Activated CD4-positive, alpha-beta T cell treated with anti-CD3 and anti-CD28 coated beads, Interleukin-2, Interleukin-4, amounts not matched to agents 100 ng/mL and 50 ng/mL, durations not matched to agents 16 hours and 8 hours (primary cell): ENCODE measurements around the gene TMEM266.

Source experiments
- DNase-seq: peaks from one replicate; pipeline ENCODE4 v3.0.0-alpha.2; 2020; ENCODE audit warnings: low spot score

Gene TMEM266

DNA sequence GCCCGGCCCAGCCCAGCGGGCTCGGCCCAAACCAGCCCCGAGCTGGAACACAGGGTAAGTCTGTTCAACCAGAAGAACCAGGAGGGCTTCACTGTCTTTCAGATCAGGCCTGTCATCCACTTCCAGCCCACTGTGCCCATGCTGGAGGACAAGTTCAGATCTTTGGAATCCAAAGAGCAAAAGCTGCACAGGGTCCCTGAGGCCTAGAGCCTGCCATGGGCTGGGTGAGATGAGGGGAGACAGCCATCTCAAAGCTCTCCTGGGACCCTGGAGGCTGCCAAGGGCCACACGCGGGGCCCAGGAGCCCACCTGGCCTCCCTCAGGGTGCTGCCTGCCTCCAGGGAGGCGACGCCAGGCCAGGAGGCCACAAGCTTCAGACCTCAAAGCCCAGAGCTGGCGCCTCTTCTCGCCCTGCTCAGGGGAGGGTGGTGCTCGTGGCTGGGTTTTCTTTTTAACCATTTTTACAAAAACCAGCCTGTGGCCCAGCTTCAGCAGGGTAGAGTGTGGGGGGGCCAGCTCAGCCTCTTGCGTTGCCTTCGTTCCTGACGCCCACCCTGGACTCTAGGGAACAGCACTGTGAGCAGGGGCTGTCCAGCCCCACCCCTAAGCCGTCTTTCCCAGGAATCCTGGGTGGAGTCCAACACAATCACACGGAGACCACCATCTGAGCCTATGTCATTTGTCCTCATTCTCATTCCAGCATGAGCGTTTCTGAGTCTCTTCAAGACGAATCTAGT is 144.5 kb downstream of the TMEM266 start:
- DNase-seq = no peak

DNA sequence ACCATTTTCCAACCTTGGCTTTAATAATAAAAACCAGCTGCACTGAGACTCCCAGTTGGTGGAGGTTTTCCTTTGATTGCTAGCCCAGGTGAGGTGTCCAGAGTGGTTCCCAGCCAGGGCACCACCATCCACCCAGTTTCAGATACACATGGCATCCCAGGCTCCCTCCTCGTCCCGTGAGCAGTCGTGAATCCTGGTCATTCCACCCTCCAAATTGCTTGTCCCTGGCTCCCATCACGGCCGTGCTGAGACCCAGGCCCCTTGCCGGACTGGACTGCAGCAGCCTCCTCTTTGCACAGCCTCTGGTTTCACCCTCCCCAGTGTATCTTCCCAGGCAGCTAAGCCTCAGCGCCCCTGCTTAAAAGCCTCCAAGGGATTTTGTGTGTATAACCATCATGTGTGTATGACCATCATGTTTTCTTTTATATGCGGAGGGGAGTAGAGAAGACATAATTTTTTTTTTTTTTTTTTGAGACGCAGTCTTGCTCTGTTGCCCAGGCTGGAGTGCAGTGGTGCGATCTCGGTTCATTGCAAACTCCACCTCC is 145.2 kb downstream of the TMEM266 start:
- DNase-seq = no peak

DNA sequence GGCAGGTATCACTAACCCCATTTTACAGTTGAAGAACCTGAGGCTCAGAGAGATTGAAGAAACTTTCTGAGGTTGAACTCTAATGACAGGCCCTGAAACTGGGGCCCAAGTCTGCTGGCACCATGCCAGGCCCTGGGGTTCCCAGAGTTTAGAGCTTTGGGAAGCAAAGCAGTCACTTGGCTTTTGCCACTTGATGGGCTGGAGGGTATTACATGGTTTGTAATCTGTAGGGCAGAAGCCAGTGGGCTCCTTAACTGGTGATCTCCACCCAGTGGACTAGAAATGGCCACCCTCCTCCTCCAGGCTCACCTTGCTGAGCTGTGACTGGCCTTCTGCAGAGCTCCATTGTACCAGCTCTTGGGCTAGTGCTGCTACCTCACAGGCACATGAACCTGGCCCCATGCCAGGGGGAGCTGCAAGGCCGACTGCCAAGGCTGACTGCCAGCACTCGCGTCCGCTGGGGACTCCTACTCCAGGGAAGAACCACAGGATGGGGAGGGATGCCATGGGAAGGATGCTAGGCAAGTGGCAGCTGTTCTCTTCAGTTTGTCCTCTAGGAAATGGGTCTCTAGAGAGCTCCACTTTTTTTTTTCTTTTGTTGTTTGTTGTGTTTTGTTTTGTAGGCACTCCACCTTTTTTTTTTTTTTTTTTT is 146.7 kb downstream of the TMEM266 start:
- no peak for DNase-seq

DNA sequence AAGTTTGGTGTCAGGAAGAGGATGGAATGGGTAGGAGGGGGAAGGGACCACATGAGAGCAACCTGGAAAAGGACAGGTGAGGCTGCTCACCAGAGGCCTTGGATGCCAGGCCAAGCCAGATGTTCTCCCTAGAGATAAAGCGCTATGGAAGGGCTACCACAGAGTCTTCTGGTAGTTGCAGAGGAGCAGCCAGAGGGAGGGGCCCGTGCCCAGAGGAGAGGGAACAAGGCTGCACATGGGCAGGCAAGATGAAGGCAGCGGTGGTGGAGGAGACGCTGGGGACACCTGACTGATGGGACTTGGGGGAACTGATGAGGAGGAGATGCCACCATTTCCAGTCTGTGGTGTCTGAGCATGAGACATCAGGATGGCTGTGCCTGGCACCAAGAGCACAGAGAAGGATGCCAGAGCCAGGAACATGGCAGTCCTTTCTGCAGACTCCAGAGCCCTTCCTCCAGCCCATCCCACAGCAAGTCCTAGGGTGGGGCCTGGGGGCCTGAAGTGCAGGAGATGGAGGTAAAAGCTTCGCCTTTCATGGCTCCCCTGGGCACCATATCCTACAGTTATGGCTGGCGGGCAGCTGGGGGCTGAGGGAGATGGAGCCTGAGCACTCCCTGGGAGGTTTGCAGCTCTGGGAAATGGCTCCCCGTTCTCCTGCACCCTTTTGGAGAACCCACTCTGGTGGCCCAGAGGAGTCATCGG is 148.4 kb downstream of the TMEM266 start:
- DNase-seq = no peak

DNA sequence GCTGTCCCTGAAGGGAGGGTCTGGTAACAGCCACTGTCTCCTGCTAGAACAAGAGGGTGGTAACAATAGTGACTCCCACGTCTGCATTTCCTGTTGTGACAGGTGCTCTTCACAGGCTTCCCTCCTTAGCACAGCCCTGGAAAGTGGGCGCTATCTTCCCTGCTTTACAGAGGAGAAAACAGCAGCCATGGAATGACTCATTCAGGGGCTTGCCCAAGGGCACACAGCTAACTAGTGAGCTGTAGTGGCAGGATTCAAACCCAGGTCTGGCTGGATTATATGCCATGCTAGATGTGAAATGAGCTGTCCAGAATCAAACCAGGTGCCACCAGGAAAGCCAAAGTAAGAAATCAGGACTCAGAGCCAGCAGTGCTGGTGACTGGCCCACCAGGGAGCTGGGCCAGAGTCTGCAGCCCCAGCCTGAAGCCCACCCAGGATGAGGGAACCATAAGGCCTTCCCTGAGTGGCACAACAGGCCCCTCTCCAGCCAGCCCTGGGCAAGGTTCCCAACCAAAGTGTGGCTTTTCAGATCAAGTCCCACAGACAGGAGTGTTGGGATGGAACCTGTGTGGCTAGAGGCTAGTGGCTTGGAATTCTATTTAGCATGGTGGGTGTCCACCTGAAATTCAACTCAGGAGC is 149.1 kb downstream of the TMEM266 start:
- DNase-seq = no peak

DNA sequence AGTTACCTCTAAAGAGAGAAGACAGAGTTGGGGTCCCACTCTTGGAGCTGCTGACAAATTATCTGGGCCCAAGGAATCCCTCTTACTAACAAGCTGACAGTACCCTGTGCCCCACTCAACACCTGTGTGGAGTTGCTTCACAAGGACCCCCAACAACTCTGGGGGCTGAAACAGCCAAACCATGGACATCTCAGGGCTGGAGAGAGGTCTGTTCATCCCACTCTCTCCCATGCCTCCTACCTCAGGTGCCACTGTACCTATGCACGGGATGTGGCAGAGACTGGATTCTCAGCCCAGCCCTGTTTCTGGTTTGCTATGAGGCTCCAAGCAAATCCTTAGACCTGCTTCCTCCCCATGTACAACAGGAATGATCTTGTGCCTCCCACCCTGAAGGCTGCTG is 149.7 kb downstream of the TMEM266 start:
- DNase-seq = no peak

DNA sequence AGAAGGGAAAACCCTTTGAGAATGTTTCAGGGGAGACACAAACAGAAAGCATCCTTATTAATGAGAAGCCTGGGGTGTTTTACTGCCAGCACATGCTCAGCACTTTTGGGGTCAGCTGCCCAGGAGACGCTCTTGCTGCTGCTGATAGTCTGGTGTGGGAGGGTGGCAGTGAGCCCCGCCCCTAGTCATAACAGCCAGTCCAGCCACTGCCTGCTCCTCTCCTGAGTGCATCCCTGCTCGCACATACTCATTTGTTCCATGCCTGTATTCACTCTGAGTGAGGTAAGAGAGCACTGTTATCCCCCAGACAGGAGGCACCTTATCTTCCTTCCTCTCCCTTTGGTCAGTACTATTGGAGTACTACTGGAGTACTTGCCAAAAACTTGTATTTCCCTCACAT is 150.2 kb downstream of the TMEM266 start:
- DNase-seq = no peak

DNA sequence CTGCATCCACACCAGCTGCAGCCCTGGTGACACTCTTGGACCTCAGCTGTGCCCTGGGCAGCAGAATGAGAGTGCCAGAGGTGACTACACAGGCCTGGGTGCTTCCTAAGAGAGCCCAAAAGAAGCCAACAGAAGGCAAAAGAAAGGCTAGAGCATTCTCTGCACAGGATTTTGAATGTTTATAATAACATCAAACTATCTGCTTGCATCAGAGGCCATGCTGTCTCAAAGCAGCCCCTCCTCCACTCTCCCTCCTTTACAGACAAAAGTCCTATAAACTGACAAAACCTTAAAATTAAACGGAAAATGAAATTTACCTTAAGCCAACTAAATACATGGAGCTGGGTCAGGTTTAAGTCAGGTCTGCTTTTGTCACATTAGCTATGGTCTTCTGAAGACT is 155.8 kb downstream of the TMEM266 start:
- no peak for DNase-seq

DNA sequence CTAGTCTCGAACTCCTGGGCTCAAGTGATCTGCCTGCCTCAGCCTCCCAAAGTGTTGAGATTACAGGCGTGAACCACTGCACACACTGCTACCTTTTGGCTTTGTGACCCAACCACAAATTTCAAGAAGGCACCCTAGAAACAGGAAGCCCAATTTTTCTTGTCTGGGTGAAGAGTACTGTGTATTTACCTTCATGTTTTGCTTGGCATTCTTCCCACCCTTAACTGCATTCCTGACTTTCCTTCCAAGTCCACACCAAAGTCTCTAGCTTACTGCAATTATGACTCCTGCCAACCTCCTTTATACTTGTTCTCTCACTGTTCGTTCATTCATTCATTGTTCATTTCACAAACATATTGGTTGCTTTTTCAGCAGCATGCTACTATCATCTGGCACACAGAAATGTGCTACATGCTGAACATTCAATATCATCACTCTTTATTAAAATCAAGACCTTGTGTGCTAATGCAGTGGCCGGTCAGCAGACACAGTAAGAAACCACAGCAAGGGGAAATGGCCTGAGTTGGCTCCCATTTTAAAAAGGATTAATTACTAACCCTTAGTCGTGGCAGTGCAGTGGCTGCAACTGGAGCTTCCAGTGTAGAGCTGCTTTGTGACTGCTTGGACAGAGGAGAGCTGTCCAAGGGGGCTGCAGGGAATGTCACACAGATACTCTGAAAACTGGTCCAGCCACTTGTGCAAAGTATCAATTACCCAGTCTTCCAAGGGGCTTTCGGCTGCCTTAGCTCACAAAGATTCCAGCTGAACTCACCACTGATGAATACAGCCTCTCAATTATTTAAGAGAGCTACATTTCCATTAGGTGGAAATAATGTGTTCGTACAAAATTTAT is 157.5 kb downstream of the TMEM266 start:
- DNase-seq = no peak

DNA sequence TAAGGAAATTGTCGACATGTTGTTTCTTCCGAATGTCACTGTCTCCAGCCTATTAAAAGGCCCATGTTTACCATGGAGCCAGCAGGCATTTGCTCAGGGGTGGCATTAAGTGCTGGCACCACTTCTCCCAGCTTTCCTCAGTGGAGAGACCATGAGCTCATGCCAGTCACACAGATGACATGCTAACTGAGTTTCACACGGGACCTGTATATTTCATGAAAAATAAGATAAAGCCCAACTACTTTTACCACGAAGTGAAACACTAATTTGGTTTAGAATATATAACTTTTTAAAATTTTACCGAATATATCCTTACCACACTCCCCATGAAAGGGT is 158.1 kb downstream of the TMEM266 start:
- DNase-seq = no peak

DNA sequence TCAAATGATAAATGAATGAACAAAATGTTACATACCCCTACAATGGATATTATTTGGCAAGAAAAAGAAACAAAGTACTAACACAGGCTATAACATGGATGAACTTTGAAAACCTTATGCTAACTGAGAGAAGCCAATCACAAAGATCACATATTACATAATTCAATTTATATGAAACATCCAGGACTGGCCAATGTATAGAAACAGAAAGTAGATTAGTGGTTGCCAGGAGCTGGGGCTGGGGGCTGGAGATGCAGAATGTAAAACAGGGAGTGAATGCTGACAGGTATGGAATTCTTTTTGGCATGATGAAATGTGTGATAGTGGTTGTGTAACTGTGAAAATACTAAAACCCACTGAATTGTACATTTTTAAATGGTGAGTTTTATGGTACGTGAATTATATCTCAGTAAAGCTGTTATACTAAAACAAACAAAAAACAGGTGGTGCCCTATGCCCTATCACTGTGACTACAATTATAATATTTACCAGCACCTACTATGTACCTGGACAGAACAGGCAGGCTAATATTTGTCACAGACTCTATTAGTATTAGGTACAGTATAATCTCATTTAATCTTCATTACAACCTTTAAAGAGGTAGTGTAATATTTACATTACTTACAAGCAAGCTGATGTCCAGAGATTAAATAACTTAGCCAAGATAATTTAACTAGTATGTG is 161.4 kb downstream of the TMEM266 start:
- DNase-seq = no peak

DNA sequence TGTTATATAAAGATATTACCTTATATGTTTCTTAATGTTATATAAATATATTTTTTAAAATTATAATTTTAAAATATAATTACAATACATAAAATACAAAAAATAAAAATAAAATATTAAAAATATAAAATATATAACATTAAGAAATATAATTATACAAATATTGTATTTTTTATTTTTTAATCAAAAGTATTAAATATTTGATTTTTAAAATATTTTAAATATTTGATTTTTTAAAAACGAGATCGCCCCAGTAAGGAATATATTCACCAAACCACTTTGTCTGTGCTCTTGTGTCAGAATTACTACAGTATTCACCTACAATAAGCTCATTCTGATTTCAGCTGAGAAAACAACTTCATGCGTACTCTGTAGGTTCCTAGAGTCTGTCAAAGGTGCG is 162.4 kb downstream of the TMEM266 start:
- no peak for DNase-seq

DNA sequence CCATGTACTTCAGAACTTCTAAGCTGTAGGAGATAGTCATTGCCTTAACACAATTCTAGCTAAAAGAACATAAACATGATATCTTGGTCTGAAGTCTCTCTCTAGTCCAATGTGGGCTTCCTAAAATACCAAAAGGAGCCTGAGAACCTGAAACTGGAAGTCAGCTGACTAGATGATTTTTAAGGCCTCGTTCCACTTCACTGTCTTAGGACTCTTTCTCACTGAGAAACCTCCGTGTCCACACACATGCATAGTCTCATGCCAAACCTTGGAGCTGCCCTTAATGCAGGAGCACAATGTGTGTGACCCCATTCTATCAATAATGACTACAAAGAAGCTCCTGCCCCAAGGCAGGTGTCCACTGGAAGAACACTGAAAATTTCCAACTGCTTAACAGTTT is 163.7 kb downstream of the TMEM266 start:
- DNase-seq = no peak

DNA sequence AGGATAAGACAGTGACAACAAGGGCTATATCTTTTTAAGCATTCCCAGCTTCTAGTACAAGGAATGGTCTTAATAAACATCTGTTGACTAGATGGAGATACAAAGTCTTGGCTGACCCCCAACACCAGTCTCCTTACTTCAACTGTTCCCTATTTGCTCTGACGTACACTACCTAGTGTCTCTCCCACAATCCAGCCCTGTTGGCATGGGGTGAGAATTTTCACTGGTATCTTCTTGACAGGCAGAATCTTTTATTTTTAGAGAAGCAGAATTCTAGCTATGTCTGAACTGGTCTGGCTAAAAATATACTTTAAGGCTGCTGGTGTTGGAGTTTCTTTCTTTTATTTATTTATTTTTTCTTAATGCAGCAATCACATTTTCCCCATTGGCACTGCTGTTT is 169.5 kb downstream of the TMEM266 start:
- DNase-seq = no peak

DNA sequence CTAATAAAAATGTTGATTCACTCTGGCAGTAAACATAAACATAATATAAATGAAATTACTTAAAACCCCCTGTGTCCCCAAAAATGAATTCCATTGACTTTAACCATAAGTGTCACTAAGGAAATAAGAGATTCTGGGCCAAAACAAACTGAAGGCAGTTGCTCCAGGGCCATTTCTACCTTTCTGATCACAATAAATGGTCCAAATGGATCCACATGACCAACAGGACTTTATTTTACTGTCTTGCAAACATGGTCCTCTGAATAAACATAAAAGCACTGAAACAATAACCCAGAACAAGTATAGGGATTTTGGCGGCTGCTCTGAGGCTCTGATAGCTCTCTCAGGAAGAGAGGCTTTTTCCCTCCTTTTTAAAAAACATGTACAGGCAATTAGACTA is 174.1 kb downstream of the TMEM266 start:
- no peak for DNase-seq

DNA sequence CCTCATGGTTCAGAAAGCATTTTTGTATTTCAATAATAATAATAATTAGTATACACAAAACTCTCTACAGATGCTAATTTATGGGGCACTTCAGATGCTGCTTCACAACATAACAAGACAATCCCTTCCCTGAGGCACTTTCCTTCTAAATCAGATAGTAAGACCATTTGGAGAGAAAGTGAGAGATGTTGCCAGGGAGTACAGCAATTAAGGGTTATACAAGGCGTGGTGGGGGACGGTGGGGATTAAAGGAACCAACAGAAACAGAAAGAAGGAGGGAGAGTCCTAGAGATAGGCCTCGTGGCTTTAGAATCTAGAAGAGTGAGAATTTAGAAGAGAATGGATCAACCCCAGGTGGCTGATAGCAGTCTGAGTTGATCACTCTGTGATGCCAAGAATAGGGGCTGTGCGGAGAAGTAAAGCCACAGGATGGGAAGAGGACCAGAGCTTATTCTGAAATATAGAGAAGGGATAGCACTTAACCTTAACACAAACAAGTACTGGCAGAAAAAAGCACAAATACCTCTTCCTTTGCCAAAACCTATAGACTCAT is 174.6 kb downstream of the TMEM266 start:
- no peak for DNase-seq

DNA sequence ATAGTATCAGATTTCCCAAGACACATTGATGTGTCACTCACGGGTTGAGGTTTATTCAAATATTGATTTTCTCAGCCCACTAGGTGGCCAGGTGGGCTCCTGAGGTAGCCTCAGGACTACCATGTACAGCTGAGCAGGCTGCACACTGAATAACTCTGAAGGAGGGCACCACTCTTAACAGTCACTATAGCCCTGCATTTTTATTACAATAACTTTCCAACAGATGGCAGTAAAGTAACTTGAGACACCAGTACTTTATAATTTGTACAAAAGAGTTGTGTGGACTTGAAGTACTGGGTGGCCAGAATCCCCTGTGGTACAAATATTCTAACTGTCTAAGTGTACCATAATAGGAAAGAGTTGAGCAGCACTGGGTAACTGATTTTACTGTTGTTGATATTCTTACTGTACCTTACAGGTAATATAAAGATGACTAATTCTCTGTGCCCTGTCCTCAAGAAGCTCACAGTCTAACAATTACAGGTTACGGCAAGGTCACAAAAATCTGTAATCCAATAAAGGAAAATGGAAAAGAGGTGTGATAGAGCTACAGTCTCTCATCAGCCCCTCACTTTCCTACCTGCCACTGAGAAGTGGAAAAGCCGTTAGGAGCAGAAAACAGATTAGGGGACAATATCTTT is 175.5 kb downstream of the TMEM266 start:
- DNase-seq = peak; percentile 38

DNA sequence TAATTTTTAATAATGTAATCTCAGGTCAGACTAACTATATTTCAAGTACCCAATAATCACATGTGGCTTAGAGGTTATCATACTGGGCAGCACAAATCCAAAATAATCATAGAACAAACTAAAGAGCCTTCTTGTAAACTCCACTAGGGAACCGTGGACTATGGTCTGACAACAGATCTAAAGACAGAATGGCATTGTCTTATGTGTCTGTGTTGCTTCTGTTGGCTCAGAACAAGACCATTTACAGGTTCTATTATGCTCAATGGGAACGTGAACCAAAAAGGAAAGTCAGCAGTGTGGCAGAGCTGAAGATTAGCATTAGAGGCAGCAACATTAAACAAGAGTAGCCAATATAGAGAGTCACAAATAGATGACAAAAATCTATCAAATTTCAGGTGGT is 176.6 kb downstream of the TMEM266 start:
- DNase-seq = no peak

DNA sequence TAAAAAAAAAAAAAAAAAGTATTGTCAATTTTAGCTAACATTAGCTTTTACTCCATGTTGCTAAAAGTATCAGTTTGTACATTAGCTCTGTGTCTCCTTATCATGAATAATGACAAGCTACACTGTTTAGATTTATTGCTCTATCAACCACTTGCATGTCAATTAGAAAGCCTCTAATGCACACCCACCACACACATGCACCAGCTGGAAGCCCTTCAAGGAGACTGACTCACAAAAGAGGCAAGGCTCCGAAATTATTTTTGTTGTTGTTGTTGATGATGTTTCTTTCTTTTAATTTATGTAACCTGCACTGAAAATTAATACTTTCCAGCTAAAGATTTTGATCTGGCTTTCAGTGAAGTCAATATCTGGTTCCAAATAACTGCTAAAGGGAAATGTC is 180.0 kb downstream of the TMEM266 start:
- no peak for DNase-seq

DNA sequence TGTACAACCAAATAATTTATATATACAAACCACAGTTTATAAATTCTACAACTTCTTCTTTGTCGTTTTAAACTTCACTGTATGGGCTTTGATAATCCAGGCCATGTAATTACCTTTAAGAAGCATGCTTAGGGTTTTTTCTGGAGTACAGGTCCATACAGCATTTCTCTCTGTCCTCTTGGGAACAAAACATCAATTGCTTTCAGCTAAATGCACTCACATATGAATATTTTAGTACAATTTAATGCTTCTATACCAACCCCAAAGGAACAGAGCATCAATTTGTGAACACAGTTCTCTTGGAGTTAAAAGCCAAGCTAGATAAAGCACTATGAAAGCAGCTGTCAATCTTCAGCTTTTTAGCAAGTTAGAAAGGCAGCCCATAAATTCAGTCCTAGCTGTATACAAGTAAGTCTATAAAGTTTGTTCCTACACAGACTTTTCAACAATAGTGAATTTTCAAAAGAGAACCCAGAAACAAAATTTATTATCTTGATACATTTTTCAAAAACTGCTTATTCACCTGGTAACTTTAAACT is 185.4 kb downstream of the TMEM266 start:
- no peak for DNase-seq
